ENCODE data around the gene MT1H.
"Not testable (repeated sequence)": the region's sequence is repeated elsewhere in the genome, so short reads cannot be mapped to it uniquely, and the experiment has no call there.

GRCh38 chr16:56717532-56717931, 47.9 kb downstream of the MT1H start:
- TF ChIP-seq CTCF (IDR thresholded peaks at IDR 0.05); ZFX (IDR thresholded peaks at IDR 0.05; ENCODE audit: borderline replicate concordance): not testable (repeated sequence)
